Transverse colon (tissue), 4 donors: ENCODE results near the gene DNHD1.

Source experiments
- CTCF ChIP-seq, 5 experiments: fragments of 200-600 bp in 3 of 5; fragments of 450-650 bp in 2 of 5; sonication (generic) in 3 of 5; IDR thresholded peaks; 1 replicate in 2 of 5; 2 replicates in 3 of 5; pipeline ENCODE4 v1.5.1; 2016 to 2017; ENCODE audit warnings: antibody characterized with exemption in 5 of 5, inconsistent platforms in 3 of 5, mild to moderate bottlenecking in 2 of 5, moderate library complexity in 1 of 5
- POLR2AphosphoS5 ChIP-seq, 3 donors: sonication (generic); formaldehyde crosslinking; IDR thresholded peaks; one replicate each; pipeline ENCODE4 v1.6.1; 2016; ENCODE audit warnings: antibody characterized with exemption in 3 of 3

- TF ChIP-seq CTCF (IDR thresholded peaks at IDR 0.05) (no peak), POLR2AphosphoS5 (IDR thresholded peaks at IDR 0.05) (no peak)
These were observed 39.3 kb upstream of the DNHD1 start for GRCh38 chr11:6457581-6458320.
